ENCODE data around the gene GALNT6.
"Not testable (repeated sequence)": the region's sequence is repeated elsewhere in the genome, so short reads cannot be mapped to it uniquely, and the experiment has no call there.

GALNT6 gene

DNA sequence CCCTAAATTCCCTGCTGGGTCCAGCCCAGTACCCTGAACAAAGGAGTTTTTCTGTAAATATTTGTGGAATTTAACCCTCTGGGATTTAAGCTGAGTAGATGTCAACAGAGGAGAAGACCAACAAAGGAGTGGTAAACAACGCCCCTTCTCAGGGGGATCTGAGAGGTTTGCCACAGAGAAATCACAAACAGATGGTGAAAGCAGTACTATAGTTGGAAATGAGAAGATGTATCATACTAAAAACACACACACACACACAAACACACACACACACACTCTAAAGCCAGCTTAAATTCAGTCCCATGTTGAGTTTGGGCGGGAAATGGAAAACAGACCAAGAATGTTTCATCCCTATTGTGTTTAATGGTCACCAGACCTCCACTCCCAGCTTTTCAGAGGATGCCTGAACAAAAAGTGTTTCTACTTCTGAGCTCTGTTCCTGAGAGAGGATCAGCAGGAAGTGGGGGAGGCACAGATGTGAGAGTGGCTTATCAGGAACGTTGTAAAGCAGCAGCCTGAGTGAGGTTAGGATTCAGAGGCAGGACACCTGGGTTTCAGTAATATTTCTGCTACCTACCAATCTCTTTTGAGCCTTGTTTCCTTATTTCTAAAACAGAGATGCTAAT is 70.4 kb downstream of the GALNT6 start:
- no peak for DNase-seq

DNA sequence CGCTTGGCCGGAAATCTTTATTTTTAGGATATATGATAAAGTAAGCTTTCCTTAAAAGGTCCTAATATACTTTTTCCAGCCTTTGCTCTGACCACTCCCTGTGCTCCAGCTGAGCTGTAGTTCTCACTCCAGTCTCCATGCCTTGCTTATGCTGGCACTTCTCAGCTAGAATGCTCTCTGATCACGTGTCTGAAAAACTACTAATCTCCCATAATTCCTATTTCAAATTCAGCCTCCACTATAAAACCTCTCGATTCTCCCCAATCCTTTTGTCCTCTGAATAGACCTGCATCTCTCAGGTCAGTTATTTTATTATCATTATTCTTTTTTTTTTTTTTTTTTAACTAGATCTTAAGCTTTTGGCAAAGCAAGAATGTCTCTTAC is 70.9 kb downstream of the GALNT6 start:
- no peak for DNase-seq

DNA sequence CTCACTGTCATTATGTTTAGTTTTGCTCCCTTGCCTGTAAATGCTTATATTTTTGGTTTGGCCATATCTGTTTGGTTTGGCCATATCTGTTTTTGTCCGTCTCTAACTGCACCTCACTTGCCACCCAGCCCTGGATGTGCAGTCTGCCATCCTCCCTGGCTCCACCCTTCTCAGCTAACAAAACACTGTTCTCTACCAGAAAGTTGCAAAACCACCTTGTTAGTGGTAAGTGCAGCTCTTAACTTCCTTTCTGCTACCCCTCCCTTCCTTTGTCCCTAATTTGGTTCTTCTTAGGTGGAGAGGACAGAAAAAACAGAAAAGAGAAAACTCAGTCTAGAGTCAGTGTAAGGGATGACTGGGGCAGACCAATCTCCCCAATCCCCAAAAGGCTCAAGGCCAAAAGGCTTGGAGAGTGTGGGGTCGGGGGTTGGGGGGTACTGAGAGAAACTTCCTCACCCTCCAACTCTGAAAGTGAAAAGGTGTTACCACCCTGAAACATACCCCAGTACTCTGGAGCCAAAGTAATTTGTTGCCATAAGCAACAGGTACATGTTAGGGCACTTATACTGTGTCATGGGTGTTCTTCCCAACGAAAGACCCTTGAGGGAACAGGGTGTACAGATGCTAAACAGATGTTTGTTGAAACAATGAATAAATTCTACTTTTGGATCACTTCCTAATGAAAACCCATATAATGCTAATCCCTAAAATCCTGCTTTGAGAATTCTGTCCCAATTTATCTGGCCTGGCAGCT is 72.2 kb downstream of the GALNT6 start:
- no peak for DNase-seq

DNA sequence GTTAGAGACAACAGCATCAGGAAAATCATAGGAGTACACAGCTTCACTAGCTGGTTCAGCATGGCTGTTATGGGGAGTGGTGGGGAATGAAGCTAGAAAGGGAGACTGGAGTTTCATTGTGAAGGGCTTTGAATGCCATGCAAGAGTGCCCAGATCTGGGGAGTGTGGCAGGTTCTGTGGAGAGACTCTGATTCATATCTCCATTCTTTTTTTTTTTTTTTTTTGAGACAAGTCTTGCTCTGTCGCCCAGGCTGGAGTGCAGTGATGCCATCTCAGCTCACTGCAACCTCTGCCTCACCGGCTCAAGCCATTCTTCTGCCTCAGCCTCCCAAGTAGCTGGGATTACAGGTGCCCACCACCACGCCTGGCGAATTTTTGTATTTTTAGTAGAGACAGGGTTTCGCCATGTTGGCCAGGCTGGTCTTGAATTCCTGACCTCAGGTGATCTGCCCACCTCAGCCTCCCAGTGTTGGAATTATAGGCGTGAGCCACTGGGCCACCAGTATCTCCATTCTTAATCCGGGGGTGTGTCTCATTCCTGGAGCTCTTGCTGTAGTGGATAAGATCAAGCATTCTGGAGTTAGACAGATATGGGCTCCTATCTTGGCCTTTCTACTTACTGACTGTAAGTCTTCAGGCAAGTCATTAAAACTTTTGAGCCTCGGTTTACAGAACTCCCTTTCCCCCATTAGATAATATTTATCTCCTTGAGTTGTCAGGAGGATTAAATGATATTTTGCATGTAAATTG is 73.0 kb downstream of the GALNT6 start:
- not testable (repeated sequence) for DNase-seq

DNA sequence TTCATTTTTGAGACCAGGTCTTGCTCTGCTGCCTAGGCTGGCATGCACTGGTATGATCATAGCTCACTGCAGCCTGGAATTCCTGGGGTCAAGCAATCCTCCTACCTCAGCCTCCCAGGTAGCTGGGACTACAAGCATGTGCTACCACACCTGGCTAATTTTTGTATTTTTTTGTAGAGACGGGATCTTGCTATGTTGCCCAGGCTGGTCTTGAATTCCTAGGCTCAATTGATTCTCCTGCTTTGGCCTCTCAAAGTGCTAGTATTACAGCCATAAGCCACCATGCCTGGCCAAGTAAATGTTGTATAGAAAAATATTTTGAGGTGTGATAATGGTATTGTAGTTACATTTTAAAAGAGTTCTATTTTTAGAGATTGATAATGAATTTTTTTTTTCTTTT is 79.8 kb downstream of the GALNT6 start:
- no peak for DNase-seq

DNA sequence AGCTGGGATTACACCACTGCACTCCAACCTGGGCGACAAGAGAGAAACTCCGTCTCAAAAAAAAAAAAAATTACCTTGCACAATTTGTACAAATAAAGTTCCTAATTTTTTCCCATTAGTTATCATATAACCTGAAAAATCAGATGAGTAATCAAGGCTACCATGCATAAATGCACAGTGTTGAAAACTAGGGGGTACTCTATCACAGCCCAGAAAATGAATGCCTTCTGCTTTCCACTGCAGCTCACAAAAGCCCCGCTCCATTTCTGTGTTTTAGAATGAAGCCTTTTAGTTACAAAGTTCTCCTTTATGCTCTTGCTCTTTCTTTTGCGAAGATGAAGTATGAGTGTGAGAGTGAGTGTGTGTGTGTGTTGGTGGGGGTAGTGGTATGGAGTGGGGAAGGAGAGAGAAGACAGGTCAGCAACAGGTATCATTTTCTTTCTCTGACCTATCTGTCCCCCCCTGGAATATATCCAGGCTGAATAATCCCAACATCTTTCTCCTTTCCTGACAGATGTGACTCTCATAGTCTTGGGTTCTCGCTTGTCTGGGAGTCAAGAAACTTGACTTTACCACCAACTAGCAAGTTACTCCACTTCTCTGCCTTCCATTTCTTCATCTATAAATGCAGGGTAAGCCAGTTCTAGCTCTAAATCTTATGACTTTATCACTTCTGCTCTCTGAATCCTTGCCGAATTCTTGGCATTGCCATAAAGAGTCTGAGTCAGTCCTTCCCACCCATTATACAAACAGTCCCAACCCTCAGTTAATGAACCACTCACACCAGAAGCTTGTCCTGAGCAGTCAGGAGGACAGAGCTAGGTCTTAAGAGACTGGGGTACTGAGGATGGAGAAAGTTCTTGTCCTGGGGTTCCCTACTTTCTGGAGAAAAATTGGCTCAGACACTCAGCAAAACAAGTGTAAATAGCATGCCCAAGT is 83.3 kb downstream of the GALNT6 start:
- no peak for DNase-seq

DNA sequence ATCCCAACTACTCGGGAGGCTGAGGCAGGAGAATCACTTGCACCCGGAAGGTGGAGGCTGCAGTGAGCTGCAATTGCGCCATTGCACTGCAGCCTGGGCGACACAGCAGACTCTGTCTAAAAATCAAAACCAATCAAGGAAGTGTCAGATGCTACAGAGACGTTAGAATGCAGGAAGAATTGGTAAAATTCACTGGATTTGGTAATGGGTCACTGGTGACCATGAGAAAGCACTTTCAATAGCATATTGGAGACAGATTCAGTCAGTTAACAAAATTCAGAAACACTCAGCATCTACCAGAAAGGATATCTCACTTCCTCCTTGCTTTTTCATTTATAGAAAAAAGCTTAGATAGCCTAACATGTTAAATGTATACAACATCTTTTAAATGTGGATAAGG is 84.7 kb downstream of the GALNT6 start:
- no peak for DNase-seq
